Right atrium auricular region (tissue), 2 donors: ENCODE data around the gene CRYM. TPM values are rescaled to one million over a fixed set of nuclear protein-coding genes. Genes with fewer than 3 reads are reported as not detected.

Experiments
- DNase-seq: peaks from one replicate; pipeline ENCODE4 v3.0.0-alpha.2; 2019; ENCODE audit warnings: low spot score
- H3K27ac ChIP-seq, 2 donors: fragments of 200-600 bp; sonication (generic); 1 replicate in 1 of 2; 2 replicates in 1 of 2; pipeline ENCODE4 v1.5.1; 2016 to 2019
- H3K27me3 ChIP-seq, 2 donors: fragments of 200-600 bp; sonication (generic); one replicate each; pipeline versions ENCODE4 v1.5.1 to v1.6.0; 2017 to 2019
- H3K36me3 ChIP-seq: fragments of 200-600 bp; sonication (generic); one replicate; pipeline ENCODE4 v1.5.1; 2016
- H3K4me1 ChIP-seq, 2 donors: fragments of 200-600 bp; sonication (generic); one replicate each; pipeline versions ENCODE4 v1.5.1 to v1.6.0; 2017 to 2019
- H3K4me3 ChIP-seq, 2 donors: fragments of 200-600 bp; sonication (generic); 1 replicate in 1 of 2; 2 replicates in 1 of 2; pipeline ENCODE4 v1.5.1; 2017 to 2019; ENCODE audit warnings: mild to moderate bottlenecking in 1 of 2, moderate library complexity in 1 of 2
- H3K9me3 ChIP-seq, 2 donors: fragments of 200-600 bp; sonication (generic); one replicate each; pipeline ENCODE4 v1.5.1; 2019
- total RNA-seq, 2 donors: library from RNA; depleted of rRNA; stranded (reverse); fragments of >200 nt; gene quantifications; one replicate each; pipeline ENCODE4 v1.1.0, GENCODE V29; 2016
- TF ChIP-seq, protein P1 (sequence below), 2 donors: fragments of 200-600 bp; sonication (generic); IDR thresholded peaks; one replicate each; pipeline ENCODE4 v1.5.1; 2019; ENCODE audit warnings: antibody characterized with exemption in 2 of 2

The CRYM gene
- total RNA-seq, 2 donors from 2014 or later: 77.7 to 91.1 TPM

DNA sequence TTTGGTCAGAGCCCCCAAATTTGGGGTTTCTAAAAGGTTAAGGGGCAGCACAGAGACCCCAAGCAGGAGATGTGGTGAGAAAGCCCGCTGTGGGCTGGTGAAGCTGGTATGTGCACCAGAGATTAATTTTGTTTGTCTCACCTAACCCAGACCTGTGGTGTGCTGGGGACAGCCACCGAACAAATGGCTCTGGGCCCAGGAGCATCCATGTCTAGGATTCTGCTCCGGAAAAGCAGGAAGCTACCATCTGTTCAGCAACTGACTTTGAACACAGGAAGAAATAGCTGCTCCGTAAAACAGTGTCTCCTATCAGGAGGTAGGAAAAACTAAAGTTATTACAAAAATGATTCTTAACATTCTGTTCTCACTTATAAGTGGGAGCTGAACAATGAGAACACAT lies 64.0 kb downstream of the CRYM start:
- Histone ChIP-seq H3K27me3 (no peaks in the 10 kb centered on the region), H3K9me3 (no peaks in the 10 kb centered on the region), H3K4me3 (no peak overlapping the region)

DNA sequence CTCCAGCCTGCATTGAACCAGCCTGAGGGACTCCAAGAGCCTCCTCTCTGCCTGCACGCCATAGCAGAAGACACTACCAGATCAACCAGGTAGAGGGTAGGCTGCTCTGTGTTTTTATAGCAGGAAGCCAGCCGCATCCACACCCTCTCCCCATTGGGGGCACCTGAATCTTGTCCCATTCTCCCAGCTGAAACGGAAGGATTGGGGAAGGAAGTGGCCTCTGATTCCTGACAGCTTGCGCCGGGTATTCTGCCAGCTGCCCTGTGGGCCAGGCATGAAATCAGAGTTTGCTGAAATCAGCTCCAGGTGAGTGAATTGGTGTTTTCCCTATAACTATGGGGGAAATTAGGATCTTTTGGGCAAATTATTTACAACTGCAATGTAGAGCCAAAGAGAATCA lies 66.6 kb downstream of the CRYM start, which contains the start of gene ZP2:
ZP2 (minus strand) TSS at position 89 of the 400 bp plus-strand sequence; CDS start at position 62, 27 bp downstream.
- no peak within 1 kb of the TSS for H3K4me3 ChIP-seq
- no peaks in the 10 kb centered on the region for H3K27me3 ChIP-seq
- H3K4me1 ChIP-seq: no peaks in the 10 kb centered on the region
- no peaks in the 10 kb centered on the region for H3K9me3 ChIP-seq
- no peak for DNase-seq
- no peak within 1 kb of the TSS for H3K27ac ChIP-seq
- no peaks in the 10 kb centered on the region for H3K36me3 ChIP-seq
- TF ChIP-seq, protein P1, sequence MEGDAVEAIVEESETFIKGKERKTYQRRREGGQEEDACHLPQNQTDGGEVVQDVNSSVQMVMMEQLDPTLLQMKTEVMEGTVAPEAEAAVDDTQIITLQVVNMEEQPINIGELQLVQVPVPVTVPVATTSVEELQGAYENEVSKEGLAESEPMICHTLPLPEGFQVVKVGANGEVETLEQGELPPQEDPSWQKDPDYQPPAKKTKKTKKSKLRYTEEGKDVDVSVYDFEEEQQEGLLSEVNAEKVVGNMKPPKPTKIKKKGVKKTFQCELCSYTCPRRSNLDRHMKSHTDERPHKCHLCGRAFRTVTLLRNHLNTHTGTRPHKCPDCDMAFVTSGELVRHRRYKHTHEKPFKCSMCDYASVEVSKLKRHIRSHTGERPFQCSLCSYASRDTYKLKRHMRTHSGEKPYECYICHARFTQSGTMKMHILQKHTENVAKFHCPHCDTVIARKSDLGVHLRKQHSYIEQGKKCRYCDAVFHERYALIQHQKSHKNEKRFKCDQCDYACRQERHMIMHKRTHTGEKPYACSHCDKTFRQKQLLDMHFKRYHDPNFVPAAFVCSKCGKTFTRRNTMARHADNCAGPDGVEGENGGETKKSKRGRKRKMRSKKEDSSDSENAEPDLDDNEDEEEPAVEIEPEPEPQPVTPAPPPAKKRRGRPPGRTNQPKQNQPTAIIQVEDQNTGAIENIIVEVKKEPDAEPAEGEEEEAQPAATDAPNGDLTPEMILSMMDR (IDR thresholded peaks at IDR 0.05): no peak

More for the DNA sequence above, 64.0 kb downstream of the CRYM start:
- no peak for DNase-seq
- Histone ChIP-seq H3K36me3 (no peaks in the 10 kb centered on the region), H3K27ac (no peak overlapping the region), H3K4me1 (no peaks in the 10 kb centered on the region)
- TF ChIP-seq, protein P1 (IDR thresholded peaks at IDR 0.05): no peak

Other genes starting within 250 kb of the CRYM start
- gene DNAH3, start 127.4 kb downstream of the CRYM start, total RNA-seq: under 1 TPM in 1 of 2 donors, not detected in 1; 0.20 TPM
- gene LDAF1, start 119.6 kb downstream of the CRYM start, total RNA-seq: 100 to 1,000 TPM in 1 of 2 donors, 10 to 100 TPM in 1; 81.8 to 110 TPM
- gene ZP2, start 66.7 kb downstream of the CRYM start, total RNA-seq: not detected
- gene ANKS4B, start 44.6 kb downstream of the CRYM start, total RNA-seq: not detected